Naive thymus-derived CD4-positive, alpha-beta T cell (primary cell): ENCODE results near the gene POLR2E. TPM values are rescaled to one million over a fixed set of nuclear protein-coding genes. Genes with fewer than 3 reads are reported as not detected.
"Not testable (repeated sequence)": the region's sequence is repeated elsewhere in the genome, so short reads cannot be mapped to it uniquely, and the experiment has no call there.

Experiments
- ATAC-seq: fragments of 150-1000 bp; cut with Tn5 transposase; 2 replicates; pipeline ENCODE4 v1.10.0; 2021; ENCODE audit warnings: mild to moderate bottlenecking, moderate library complexity
- CTCF ChIA-PET: fragments of 350-600 bp; sonication (Branson Sonifier 250); formaldehyde crosslinking; loops from one replicate; lab custom pipeline; 2021; ENCODE audit warnings: antibody characterized with exemption; lab: Charles Lee
- POLR2A ChIA-PET: fragments of 350-600 bp; sonication (Branson Sonifier 250); formaldehyde crosslinking; loops from one replicate; lab custom pipeline; 2021; ENCODE audit warnings: antibody characterized with exemption, inconsistent platforms; lab: Charles Lee
- DNase-seq, 9 donors: peaks; one replicate each; pipeline versions ENCODE4 v3.0.0 to v3.0.0-alpha.2; 2020 to 2022; ENCODE audit warnings: mixed read lengths in 1 of 9
- H3K27ac ChIP-seq: one replicate; pipeline ENCODE4 v1.7.0; 2013; ENCODE audit warnings: mild to moderate bottlenecking, low read depth, low read length, moderate library complexity
- H3K27me3 ChIP-seq, 2 donors: one replicate each; pipeline ENCODE4 v1.7.0; 2013; ENCODE audit warnings: low read length in 2 of 2, mild to moderate bottlenecking in 2 of 2, moderate library complexity in 2 of 2; ENCODE audit not compliant: control insufficient read depth in 2 of 2, insufficient read depth in 2 of 2
- H3K36me3 ChIP-seq, 3 experiments: 1 replicate in 2 of 3; 2 replicates in 1 of 3; pipeline ENCODE4 v1.7.0; 2013; ENCODE audit warnings: low read length in 3 of 3, mild to moderate bottlenecking in 3 of 3, moderate library complexity in 1 of 3; ENCODE audit not compliant: insufficient read depth in 3 of 3, control insufficient read depth in 2 of 3
- H3K4me1 ChIP-seq, 2 donors: one replicate each; pipeline ENCODE4 v1.7.0; 2013; ENCODE audit warnings: low read length in 2 of 2, mild to moderate bottlenecking in 2 of 2, moderate library complexity in 1 of 2; ENCODE audit not compliant: control insufficient read depth in 2 of 2, insufficient read depth in 2 of 2
- H3K4me3 ChIP-seq: 2 replicates; pipeline ENCODE4 v1.7.0; 2013; ENCODE audit warnings: mild to moderate bottlenecking, low read length
- H3K9me3 ChIP-seq, 3 experiments: 1 replicate in 2 of 3; 2 replicates in 1 of 3; pipeline ENCODE4 v1.7.0; 2013; ENCODE audit warnings: low read length in 3 of 3; ENCODE audit not compliant: control insufficient read depth in 2 of 3
- H3K27ac Mint-ChIP-seq, 9 donors: one replicate each; pipeline ENCODE4 v1.8.0; 2020 to 2022; ENCODE audit warnings: mixed read lengths in 9 of 9, mild to moderate bottlenecking in 8 of 9, moderate library complexity in 5 of 9, inconsistent platforms in 2 of 9
- H3K27me3 Mint-ChIP-seq, 5 donors: one replicate each; pipeline ENCODE4 v1.8.0; 2021 to 2022; ENCODE audit warnings: mixed read lengths in 5 of 5, mild to moderate bottlenecking in 1 of 5
- H3K36me3 Mint-ChIP-seq, 5 donors: one replicate each; pipeline ENCODE4 v1.8.0; 2020 to 2022; ENCODE audit warnings: mixed read lengths in 5 of 5, mild to moderate bottlenecking in 3 of 5, inconsistent platforms in 1 of 5
- H3K4me1 Mint-ChIP-seq, 7 donors: one replicate each; pipeline ENCODE4 v1.8.0; 2020 to 2022; ENCODE audit warnings: mixed read lengths in 7 of 7, mild to moderate bottlenecking in 3 of 7, inconsistent platforms in 1 of 7
- H3K4me3 Mint-ChIP-seq, 10 donors: one replicate each; pipeline ENCODE4 v1.8.0; 2020 to 2022; ENCODE audit warnings: mild to moderate bottlenecking in 10 of 10, mixed read lengths in 10 of 10, moderate library complexity in 6 of 10, inconsistent platforms in 2 of 10
- H3K9me3 Mint-ChIP-seq, 11 donors: one replicate each; pipeline ENCODE4 v1.8.0; 2020 to 2022; ENCODE audit warnings: mixed read lengths in 11 of 11, mild to moderate bottlenecking in 4 of 11, inconsistent platforms in 1 of 11, moderate library complexity in 1 of 11
- intact Hi-C, 2 donors: fragments of 100-400 bp; cut with micrococcal nuclease; formaldehyde crosslinking; loops; one replicate each; pipeline ENCODE4 v1.15.1; 2023
- polyA plus RNA-seq, 2 donors: library from polyadenylated mRNA; unstranded; fragments of 300-500 nt; fragmentation: Illumina TruSeq; gene quantifications; one replicate each; pipeline ENCODE4 v1.2.3, GENCODE V29; 2021
- total RNA-seq, 6 experiments: library from RNA in 5 of 6; stranded (reverse) in 5 of 6; gene quantifications; 1 replicate in 5 of 6; 2 replicates in 1 of 6; pipeline ENCODE4 v1.2.3 and lab custom pipeline; 2021 to 2026

POLR2E gene
- total and polyA plus RNA-seq, 7 experiments from 2014 or later, result 75.3 to 179 (median 82.8) TPM

- Mint-ChIP-seq H3K27me3 (no peaks in the 10 kb centered on the region), H3K4me3 (no peak overlapping the region), H3K27ac (peak overlapping the region in 1 of 9 donors; percentile 37), H3K9me3 (no peaks in the 10 kb centered on the region), H3K36me3 (peaks cover 0 to 14% (median 0%) of the 10 kb centered on the region in 5 donors), H3K4me1 (peaks cover 0 to 4% (median 0%) of the 10 kb centered on the region in 7 donors)
- Histone ChIP-seq H3K27me3 (no peaks in the 10 kb centered on the region), H3K36me3 (peaks cover 6 to 87% (median 18%) of the 10 kb centered on the region in 3 experiments), H3K4me1 (peaks cover 0 to 8% of the 10 kb centered on the region in 2 donors), H3K9me3 (no peaks in the 10 kb centered on the region), H3K4me3 (no peak overlapping the region), H3K27ac (no peak overlapping the region)
- ChIA-PET POLR2A (interaction anchor here (0.7 kb wide), 1 partner anchor 1554 kb away, joined by 3 read pairs; no protein-coding TSS in a partner anchor), CTCF (no interaction called here)
- intact Hi-C loops, result no loop called here
- ATAC-seq (no peak), DNase-seq (no peak)
Observed at GRCh38 chr19:1117654-1118053, 22.5 kb upstream of the POLR2E start.

- Histone ChIP-seq H3K9me3 (no peaks in the 10 kb centered on the region), H3K4me3 (no peak overlapping the region), H3K36me3 (peaks cover 6 to 85% (median 17%) of the 10 kb centered on the region in 3 experiments), H3K4me1 (peaks cover 0 to 8% of the 10 kb centered on the region in 2 donors), H3K27ac (no peak overlapping the region), H3K27me3 (no peaks in the 10 kb centered on the region)
- peaks cover 0 to 4% (median 0%) of the 10 kb centered on the region in 7 donors for H3K4me1 Mint-ChIP-seq
- no peaks in the 10 kb centered on the region for H3K27me3 Mint-ChIP-seq
- no peak overlapping the region for H3K27ac Mint-ChIP-seq
- no peaks in the 10 kb centered on the region for H3K9me3 Mint-ChIP-seq
- intact Hi-C loops, result no loop called here
- ATAC-seq, result no peak
- no peak for DNase-seq
- H3K36me3 Mint-ChIP-seq, result peaks cover 0 to 14% (median 0%) of the 10 kb centered on the region in 5 donors
- POLR2A ChIA-PET, result interaction anchor here (1.1 kb wide), 1 partner anchor 75 kb away, joined by 3 read pairs; no protein-coding TSS in a partner anchor
- no peak overlapping the region for H3K4me3 Mint-ChIP-seq
- CTCF ChIA-PET, result interaction anchor here (0.9 to 1.1 kb wide), 2 partner anchors 13 to 77 kb away, joined by 3 read pairs; no protein-coding TSS in a partner anchor
Observed at GRCh38 chr19:1116726-1117581, 21.8 kb upstream of the POLR2E start.

GRCh38 chr19:1115646-1116420, 20.7 kb upstream of the POLR2E start:
- H3K36me3 ChIP-seq, result peaks cover 0 to 82% (median 12%) of the 10 kb centered on the region in 3 experiments
- Mint-ChIP-seq H3K4me3 (no peak overlapping the region), H3K4me1 (peaks cover 0 to 2% (median 0%) of the 10 kb centered on the region in 7 donors), H3K36me3 (peaks cover 0 to 6% (median 0%) of the 10 kb centered on the region in 5 donors), H3K27ac (no peak overlapping the region), H3K9me3 (no peaks in the 10 kb centered on the region), H3K27me3 (no peaks in the 10 kb centered on the region)
- no peak overlapping the region for H3K4me3 ChIP-seq
- intact Hi-C loops, result no loop called here
- ChIA-PET POLR2A (interaction anchor here (0.6 to 1.1 kb wide), 2 partner anchors 76 to 112 kb away, joined by 3 to 4 read pairs; no protein-coding TSS in a partner anchor), CTCF (interaction anchor here (0.9 to 1.1 kb wide), 2 partner anchors 14 to 78 kb away, joined by 3 read pairs; no protein-coding TSS in a partner anchor)
- no peak overlapping the region for H3K27ac ChIP-seq
- ATAC-seq, result no peak
- no peak for DNase-seq
- peaks cover 0 to 8% of the 10 kb centered on the region in 2 donors for H3K4me1 ChIP-seq
- no peaks in the 10 kb centered on the region for H3K27me3 ChIP-seq
- no peaks in the 10 kb centered on the region for H3K9me3 ChIP-seq

GRCh38 chr19:1114728-1115127, 19.6 kb upstream of the POLR2E start:
- peak overlapping the region in 3 of 9 donors; percentile 31 to 79 (median 69) for H3K27ac Mint-ChIP-seq
- not testable (repeated sequence) for H3K4me1 ChIP-seq, ATAC-seq, H3K4me3 Mint-ChIP-seq, H3K4me1 Mint-ChIP-seq, H3K9me3 Mint-ChIP-seq, H3K27me3 ChIP-seq, H3K27ac ChIP-seq, DNase-seq, H3K27me3 Mint-ChIP-seq, H3K36me3 Mint-ChIP-seq, H3K4me3 ChIP-seq, H3K9me3 ChIP-seq
- intact Hi-C loops, result loop anchor here (5.0 kb wide), 1 partner anchor 78 kb away; no protein-coding TSS in a partner anchor
- ChIA-PET CTCF (interaction anchor here (1.2 to 4.4 kb wide), 3 partner anchors 79 to 129 kb away, joined by 3 to 37 read pairs (median 6); no protein-coding TSS in a partner anchor), POLR2A (interaction anchor here (3.4 kb wide), 1 partner anchor 78 kb away, joined by 27 read pairs; no protein-coding TSS in a partner anchor)
- peaks cover 0 to 82% (median 12%) of the 10 kb centered on the region in 3 experiments for H3K36me3 ChIP-seq

- Histone ChIP-seq H3K27me3 (no peaks in the 10 kb centered on the region), H3K36me3 (peaks cover 0 to 82% (median 12%) of the 10 kb centered on the region in 3 experiments), H3K4me1 (peaks cover 0 to 8% of the 10 kb centered on the region in 2 donors), H3K9me3 (no peaks in the 10 kb centered on the region), H3K27ac (peak overlapping the region; percentile 59), H3K4me3 (no peak overlapping the region)
- H3K36me3 Mint-ChIP-seq, result peaks cover 0 to 6% (median 0%) of the 10 kb centered on the region in 5 donors
- DNase-seq, result no peak
- H3K9me3 Mint-ChIP-seq, result no peaks in the 10 kb centered on the region
- peak overlapping the region in 2 of 9 donors; percentile 36 to 77 for H3K27ac Mint-ChIP-seq
- intact Hi-C loops, result loop anchor here (1.0 to 5.0 kb wide), 2 partner anchors 78 to 127 kb away; partner anchors contain the start of gene ATP5F1D (in 1 of the 2)
- ChIA-PET CTCF (interaction anchor here (0.9 to 4.4 kb wide), 10 partner anchors 10 to 130 kb away, joined by 3 to 37 read pairs (median 6); no protein-coding TSS in a partner anchor), POLR2A (interaction anchor here (0.6 to 3.4 kb wide), 13 partner anchors 11 to 130 kb away, joined by 3 to 27 read pairs (median 3); partner anchors contain the start of gene SBNO2)
- H3K4me1 Mint-ChIP-seq, result peaks cover 0 to 2% (median 0%) of the 10 kb centered on the region in 7 donors
- ATAC-seq, result no peak
- no peak overlapping the region for H3K4me3 Mint-ChIP-seq
- no peaks in the 10 kb centered on the region for H3K27me3 Mint-ChIP-seq
Observed at GRCh38 chr19:1113986-1114483, 18.9 kb upstream of the POLR2E start.
